ENCODE results near the gene UBAP1. TPM values are rescaled to one million over a fixed set of nuclear protein-coding genes. Genes with fewer than 3 reads are reported as not detected.

UBAP1 gene
- total and polyA plus RNA-seq, 2 donors (not counting 1 experiment from before 2014, with no cell fraction given) = 20.4 to 27.0 TPM

DNA sequence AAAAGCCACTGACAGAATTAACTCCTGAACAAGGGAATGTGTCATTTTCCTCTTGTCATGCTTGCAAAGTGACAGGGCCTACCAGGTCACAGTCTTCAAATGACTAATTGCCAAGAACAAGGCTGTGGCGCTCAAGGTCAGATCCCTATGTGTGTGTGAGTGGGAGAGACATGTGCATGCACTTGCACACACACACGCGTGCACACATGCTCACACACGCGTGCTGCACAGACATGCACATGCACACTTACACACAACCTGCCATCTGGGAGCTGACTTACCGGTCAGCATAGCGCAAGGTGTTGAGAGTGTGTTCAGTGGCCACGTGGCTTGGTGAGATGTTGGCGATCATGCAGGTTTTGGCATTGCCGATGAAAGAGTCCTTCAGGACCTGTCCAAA lies 80.5 kb downstream of the UBAP1 start:
- no peak overlapping the region for H3K4me3 ChIP-seq (ENCODE audit: control extremely low read depth in 1 of 5, extremely low read depth in 1 of 5, insufficient read depth in 1 of 5, low read depth in 2 of 5, low read length in 4 of 5)
- no peak overlapping the region for H3K4me2 ChIP-seq (replicated peaks; ENCODE audit: low read depth, low read length, poor library complexity, severe bottlenecking)
- no peak overlapping the region for H3K27ac ChIP-seq (ENCODE audit: low read length in 2 of 2)
- Mint-ChIP-seq H3K4me1 (peaks cover 11% of the 10 kb centered on the region), H3K27me3 (no peaks in the 10 kb centered on the region), H3K4me3 (no peak overlapping the region), H3K27ac (no peak overlapping the region), H3K9me3 (ENCODE audit: insufficient read depth) (no peaks in the 10 kb centered on the region)
- no peaks in the 10 kb centered on the region for H3K79me2 ChIP-seq (ENCODE audit: control insufficient read depth, insufficient read depth, low read length)
- ChIA-PET CTCF (no interaction called here), POLR2A (no interaction called here)
- intact Hi-C loops (cut with micrococcal nuclease) = no loop called here
- no peak for TF ChIP-seq EZH2 (IDR thresholded peaks at IDR 0.05; ENCODE audit: borderline replicate concordance, insufficient read depth, low read depth, low read length, poor library complexity, severe bottlenecking)
- TF ChIP-seq, protein P1, sequence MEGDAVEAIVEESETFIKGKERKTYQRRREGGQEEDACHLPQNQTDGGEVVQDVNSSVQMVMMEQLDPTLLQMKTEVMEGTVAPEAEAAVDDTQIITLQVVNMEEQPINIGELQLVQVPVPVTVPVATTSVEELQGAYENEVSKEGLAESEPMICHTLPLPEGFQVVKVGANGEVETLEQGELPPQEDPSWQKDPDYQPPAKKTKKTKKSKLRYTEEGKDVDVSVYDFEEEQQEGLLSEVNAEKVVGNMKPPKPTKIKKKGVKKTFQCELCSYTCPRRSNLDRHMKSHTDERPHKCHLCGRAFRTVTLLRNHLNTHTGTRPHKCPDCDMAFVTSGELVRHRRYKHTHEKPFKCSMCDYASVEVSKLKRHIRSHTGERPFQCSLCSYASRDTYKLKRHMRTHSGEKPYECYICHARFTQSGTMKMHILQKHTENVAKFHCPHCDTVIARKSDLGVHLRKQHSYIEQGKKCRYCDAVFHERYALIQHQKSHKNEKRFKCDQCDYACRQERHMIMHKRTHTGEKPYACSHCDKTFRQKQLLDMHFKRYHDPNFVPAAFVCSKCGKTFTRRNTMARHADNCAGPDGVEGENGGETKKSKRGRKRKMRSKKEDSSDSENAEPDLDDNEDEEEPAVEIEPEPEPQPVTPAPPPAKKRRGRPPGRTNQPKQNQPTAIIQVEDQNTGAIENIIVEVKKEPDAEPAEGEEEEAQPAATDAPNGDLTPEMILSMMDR (IDR thresholded peaks at IDR 0.05) = no peak
- 100% methylated on average over 2 of the region's 10 CpGs for WGBS (ENCODE audit: insufficient coverage)
- no peaks in the 10 kb centered on the region for H3K9me3 ChIP-seq (ENCODE audit: control extremely low read depth in 1 of 3, control insufficient read depth in 2 of 3, insufficient read depth in 1 of 3, low read length in 2 of 3)
- H3K36me3 ChIP-seq (replicated peaks in 1 of 2; ENCODE audit: control extremely low read depth in 1 of 2, control insufficient read depth in 1 of 2, extremely low read depth in 1 of 2, insufficient read depth in 2 of 2, low read length in 1 of 2) = no peaks in the 10 kb centered on the region
- no peak overlapping the region for H2AFZ ChIP-seq (ENCODE audit: insufficient read depth, low read depth, low read length, poor library complexity, severe bottlenecking)
- H3K4me1 ChIP-seq (ENCODE audit: control insufficient read depth in 2 of 2, insufficient read depth in 2 of 2, low read length in 2 of 2) = peaks cover 0 to 10% of the 10 kb centered on the region in 2 donors
- H3K27me3 ChIP-seq (replicated peaks in 1 of 4; ENCODE audit: control extremely low read depth in 1 of 4, control insufficient read depth in 3 of 4, insufficient read depth in 4 of 4, low read length in 3 of 4) = no peaks in the 10 kb centered on the region
- DNase-seq (no peak), ATAC-seq (ENCODE audit: low read depth) (no peak)
- H4K20me1 ChIP-seq (ENCODE audit: control insufficient read depth, insufficient read depth, low read length, poor library complexity, severe bottlenecking) = no peaks in the 10 kb centered on the region
- no peak overlapping the region for H3K9ac ChIP-seq (ENCODE audit: low read length)

DNA sequence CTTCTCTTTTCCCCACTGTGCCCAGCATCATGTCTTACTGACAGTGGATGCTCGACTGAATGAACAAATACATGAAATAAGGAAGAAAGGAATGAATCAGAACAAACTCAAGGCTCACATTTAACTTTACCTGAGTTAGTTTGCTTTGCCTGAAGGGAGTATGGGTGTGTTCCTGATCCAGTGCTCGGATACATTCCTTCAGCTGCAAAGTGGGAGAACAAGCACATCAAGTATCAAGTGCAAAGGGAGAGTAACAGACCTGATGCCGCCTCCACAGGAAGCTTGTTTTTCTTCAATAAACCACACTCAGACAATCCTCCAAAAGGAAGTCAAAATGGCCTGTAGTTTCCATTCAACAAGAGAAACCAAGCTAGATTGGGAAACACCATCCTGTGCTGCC lies 84.1 kb downstream of the UBAP1 start:
- DNase-seq = no peak
- intact Hi-C loops (cut with micrococcal nuclease) = no loop called here
- no peaks in the 10 kb centered on the region for H3K27me3 ChIP-seq (replicated peaks in 1 of 4; ENCODE audit: control extremely low read depth in 1 of 4, control insufficient read depth in 3 of 4, insufficient read depth in 4 of 4, low read length in 3 of 4)
- no peaks in the 10 kb centered on the region for H3K79me2 ChIP-seq (ENCODE audit: control insufficient read depth, insufficient read depth, low read length)
- TF ChIP-seq EZH2 (IDR thresholded peaks at IDR 0.05; ENCODE audit: borderline replicate concordance, insufficient read depth, low read depth, low read length, poor library complexity, severe bottlenecking) = no peak
- no peak overlapping the region for H3K27ac Mint-ChIP-seq
- no peak for ATAC-seq (ENCODE audit: low read depth)
- no peaks in the 10 kb centered on the region for H3K9me3 ChIP-seq (ENCODE audit: control extremely low read depth in 1 of 3, control insufficient read depth in 2 of 3, insufficient read depth in 1 of 3, low read length in 2 of 3)
- H3K4me3 ChIP-seq (ENCODE audit: control extremely low read depth in 1 of 5, extremely low read depth in 1 of 5, insufficient read depth in 1 of 5, low read depth in 2 of 5, low read length in 4 of 5) = no peak overlapping the region
- no peak overlapping the region for H3K9ac ChIP-seq (ENCODE audit: low read length)
- ChIA-PET CTCF (no interaction called here), POLR2A (no interaction called here)
- no peaks in the 10 kb centered on the region for H3K4me1 Mint-ChIP-seq
- H3K27me3 Mint-ChIP-seq = no peaks in the 10 kb centered on the region
- H3K4me3 Mint-ChIP-seq = no peak overlapping the region
- no peaks in the 10 kb centered on the region for H3K4me1 ChIP-seq (ENCODE audit: control insufficient read depth in 2 of 2, insufficient read depth in 2 of 2, low read length in 2 of 2)
- H4K20me1 ChIP-seq (ENCODE audit: control insufficient read depth, insufficient read depth, low read length, poor library complexity, severe bottlenecking) = no peaks in the 10 kb centered on the region
- no peak overlapping the region for H3K4me2 ChIP-seq (replicated peaks; ENCODE audit: low read depth, low read length, poor library complexity, severe bottlenecking)
- no peak overlapping the region for H2AFZ ChIP-seq (ENCODE audit: insufficient read depth, low read depth, low read length, poor library complexity, severe bottlenecking)
- H3K9me3 Mint-ChIP-seq (ENCODE audit: insufficient read depth) = no peaks in the 10 kb centered on the region
- WGBS (ENCODE audit: insufficient coverage) = 100% methylated on average over 1 of the region's 3 CpGs
- no peak overlapping the region for H3K27ac ChIP-seq (ENCODE audit: low read length in 2 of 2)
- H3K36me3 ChIP-seq (replicated peaks in 1 of 2; ENCODE audit: control extremely low read depth in 1 of 2, control insufficient read depth in 1 of 2, extremely low read depth in 1 of 2, insufficient read depth in 2 of 2, low read length in 1 of 2) = no peaks in the 10 kb centered on the region

Measured in B cell (primary cell).